PC-9 (cell line): ENCODE measurements around the gene TRMT13.

Experiments
- EZH2 ChIP-seq: fragments of 200-600 bp; sonication (generic); IDR thresholded peaks from 2 replicates; pipeline ENCODE4 v1.8.0; 2017; ENCODE audit warnings: antibody characterized with exemption, low read depth
- TF ChIP-seq, protein P1 (sequence below): fragments of 200-600 bp; sonication (generic); conservative IDR thresholded peaks from 2 replicates; pipeline ENCODE4 v1.6.1; 2017; ENCODE audit warnings: mixed run types, antibody characterized with exemption, mild to moderate bottlenecking, moderate library complexity

DNA sequence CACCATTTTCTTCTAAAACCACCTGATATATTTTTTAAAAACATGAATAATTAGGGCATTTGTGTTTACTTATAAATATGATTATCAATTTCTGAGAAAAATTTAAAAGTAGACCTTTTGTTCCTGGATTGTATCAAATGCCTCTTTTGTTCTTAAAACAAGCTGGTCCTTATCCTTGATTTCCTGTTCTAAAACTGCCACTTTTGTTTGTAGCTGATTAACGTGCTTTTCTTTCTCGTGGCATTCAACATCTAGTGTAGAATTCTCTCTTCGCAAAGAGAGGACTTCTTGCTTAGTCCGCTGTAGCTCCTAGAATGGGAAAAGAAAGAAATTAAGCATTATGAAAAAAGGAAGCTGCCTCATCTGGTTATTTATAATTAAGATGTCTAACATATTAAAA is 25.3 kb upstream of the TRMT13 start:
- TF ChIP-seq, protein P1, sequence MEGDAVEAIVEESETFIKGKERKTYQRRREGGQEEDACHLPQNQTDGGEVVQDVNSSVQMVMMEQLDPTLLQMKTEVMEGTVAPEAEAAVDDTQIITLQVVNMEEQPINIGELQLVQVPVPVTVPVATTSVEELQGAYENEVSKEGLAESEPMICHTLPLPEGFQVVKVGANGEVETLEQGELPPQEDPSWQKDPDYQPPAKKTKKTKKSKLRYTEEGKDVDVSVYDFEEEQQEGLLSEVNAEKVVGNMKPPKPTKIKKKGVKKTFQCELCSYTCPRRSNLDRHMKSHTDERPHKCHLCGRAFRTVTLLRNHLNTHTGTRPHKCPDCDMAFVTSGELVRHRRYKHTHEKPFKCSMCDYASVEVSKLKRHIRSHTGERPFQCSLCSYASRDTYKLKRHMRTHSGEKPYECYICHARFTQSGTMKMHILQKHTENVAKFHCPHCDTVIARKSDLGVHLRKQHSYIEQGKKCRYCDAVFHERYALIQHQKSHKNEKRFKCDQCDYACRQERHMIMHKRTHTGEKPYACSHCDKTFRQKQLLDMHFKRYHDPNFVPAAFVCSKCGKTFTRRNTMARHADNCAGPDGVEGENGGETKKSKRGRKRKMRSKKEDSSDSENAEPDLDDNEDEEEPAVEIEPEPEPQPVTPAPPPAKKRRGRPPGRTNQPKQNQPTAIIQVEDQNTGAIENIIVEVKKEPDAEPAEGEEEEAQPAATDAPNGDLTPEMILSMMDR, result no peak
- no peak for TF ChIP-seq EZH2
